GM23338 (cell line): ENCODE measurements around the gene SOX11. TPM values are rescaled to one million over a fixed set of nuclear protein-coding genes. Genes with fewer than 3 reads are reported as not detected.

Experiments used
- ATAC-seq: fragments of 200-7000 bp; cut with Tn5 transposase; 3 replicates; pipeline ENCODE4 v1.9.1; 2020
- DNase-seq: peaks from one replicate; pipeline ENCODE4 v3.0.0-alpha.2; 2015; ENCODE audit warnings: low spot score
- H2AFZ ChIP-seq: fragments of 200-600 bp; sonication (generic); 2 replicates; pipeline ENCODE4 v1.8.0; 2016; ENCODE audit warnings: antibody characterized with exemption, mild to moderate bottlenecking, moderate library complexity
- H3F3A ChIP-seq: fragments of 200-600 bp; sonication (generic); replicated peaks from 2 replicates; pipeline ENCODE4 v1.8.0; 2017; ENCODE audit warnings: antibody characterized with exemption, mixed run types, low read depth
- H3K27ac ChIP-seq: fragments of 200-600 bp; sonication (generic); 2 replicates; pipeline ENCODE4 v1.6.1; 2016; ENCODE audit warnings: low read depth
- H3K27me3 ChIP-seq: fragments of 200-600 bp; sonication (generic); 2 replicates; pipeline ENCODE4 v1.8.0; 2016; ENCODE audit warnings: mild to moderate bottlenecking, mixed run types, moderate library complexity; ENCODE audit not compliant: insufficient read depth
- H3K36me3 ChIP-seq: fragments of 200-600 bp; sonication (generic); 2 replicates; pipeline ENCODE4 v1.8.0; 2016; ENCODE audit warnings: mild to moderate bottlenecking; ENCODE audit not compliant: insufficient read depth
- H3K4me1 ChIP-seq: fragments of 200-600 bp; sonication (generic); 2 replicates; pipeline ENCODE4 v1.8.0; 2016; ENCODE audit warnings: mild to moderate bottlenecking, moderate library complexity; ENCODE audit not compliant: insufficient read depth
- H3K4me2 ChIP-seq: fragments of 200-600 bp; sonication (generic); 2 replicates; pipeline ENCODE4 v1.7.1; 2017; ENCODE audit warnings: mixed run types
- H3K4me3 ChIP-seq: fragments of 200-600 bp; sonication (generic); 2 replicates; pipeline ENCODE4 v1.6.1; 2016; ENCODE audit warnings: mixed run types
- H3K79me2 ChIP-seq: fragments of 200-600 bp; sonication (generic); replicated peaks from 2 replicates; pipeline ENCODE4 v1.8.0; 2017; ENCODE audit warnings: mild to moderate bottlenecking; ENCODE audit not compliant: insufficient read depth
- H3K9me2 ChIP-seq: fragments of 200-600 bp; sonication (generic); 2 replicates; pipeline ENCODE4 v1.8.0; 2017; ENCODE audit not compliant: insufficient read depth
- H4K20me1 ChIP-seq: fragments of 200-600 bp; sonication (generic); replicated peaks from 2 replicates; pipeline ENCODE4 v1.8.0; 2017; ENCODE audit warnings: mild to moderate bottlenecking; ENCODE audit not compliant: insufficient read depth
- H3K27ac Mint-ChIP-seq: 2 replicates; pipeline ENCODE4 v1.8.0; 2020; ENCODE audit warnings: inconsistent platforms, mild to moderate bottlenecking, moderate library complexity, mixed read lengths
- H3K27me3 Mint-ChIP-seq: 3 replicates; pipeline ENCODE4 v1.8.0; 2022; ENCODE audit warnings: low read depth, mild to moderate bottlenecking, moderate library complexity, mixed read lengths, inconsistent platforms; ENCODE audit not compliant: insufficient read depth, poor library complexity
- H3K36me3 Mint-ChIP-seq: 3 replicates; pipeline ENCODE4 v1.8.0; 2021; ENCODE audit warnings: low read depth, mild to moderate bottlenecking, inconsistent platforms, moderate library complexity, mixed read lengths
- H3K4me1 Mint-ChIP-seq: 3 replicates; pipeline ENCODE4 v1.8.0; 2020; ENCODE audit warnings: mild to moderate bottlenecking, inconsistent platforms, mixed read lengths
- H3K4me3 Mint-ChIP-seq: 3 replicates; pipeline ENCODE4 v1.8.0; 2021; ENCODE audit warnings: moderate library complexity, mild to moderate bottlenecking, inconsistent platforms, mixed read lengths
- H3K9me3 Mint-ChIP-seq: 3 replicates; pipeline ENCODE4 v1.8.0; 2020; ENCODE audit warnings: moderate library complexity, mild to moderate bottlenecking, inconsistent platforms, mixed read lengths
- CREB1 ChIP-seq: fragments of 250-450 bp; sonication (Bioruptor Pico); IDR thresholded peaks from 2 replicates; pipeline ENCODE4 v1.5.0; 2020; ENCODE audit warnings: low read depth, mild to moderate bottlenecking, moderate library complexity
- EZH2 ChIP-seq: fragments of 200-600 bp; sonication (generic); IDR thresholded peaks from one replicate; pipeline ENCODE4 v1.8.0; 2017; ENCODE audit warnings: antibody characterized with exemption, mild to moderate bottlenecking, low read depth; ENCODE audit not compliant: unreplicated experiment
- EZH2phosphoT487 ChIP-seq: fragments of 200-600 bp; sonication (generic); IDR thresholded peaks from one replicate; pipeline ENCODE4 v1.8.1; 2018; ENCODE audit warnings: antibody characterized with exemption; ENCODE audit not compliant: unreplicated experiment
- JUNB ChIP-seq: IDR thresholded peaks from one replicate; pipeline ENCODE4 v1.6.1; 2016; ENCODE audit warnings: antibody characterized with exemption; ENCODE audit not compliant: unreplicated experiment
- STAT1 ChIP-seq: IDR thresholded peaks from one replicate; pipeline ENCODE4 v1.6.1; 2016; ENCODE audit warnings: antibody characterized with exemption; ENCODE audit not compliant: unreplicated experiment
- ZNF114 ChIP-seq: fragments of 250-450 bp; sonication (Bioruptor Pico); IDR thresholded peaks from 2 replicates; pipeline ENCODE4 v1.5.0; 2020; ENCODE audit warnings: mild to moderate bottlenecking, moderate library complexity
- ZNF331 ChIP-seq: fragments of 250-450 bp; sonication (Bioruptor Pico); IDR thresholded peaks from 2 replicates; pipeline ENCODE4 v1.5.0; 2020; ENCODE audit warnings: low read depth, mild to moderate bottlenecking, moderate library complexity
- polyA plus RNA-seq: library from polyadenylated mRNA; unstranded; fragments of >200 nt; fragmentation: Nextera tagmentation; extraction: Ambion mirVana; gene quantifications from 2 replicates; pipeline ENCODE4 v1.2.1, GENCODE V29; 2016
- total RNA-seq: library from RNA; depleted of rRNA; stranded (reverse); fragments of >200 nt; shearing (Covaris generic); gene quantifications from 2 replicates; pipeline ENCODE4 v1.2.3, GENCODE V29; 2014
- TF ChIP-seq, protein P1 (sequence below): IDR thresholded peaks from 2 replicates; pipeline ENCODE4 v1.6.1; 2016; ENCODE audit warnings: antibody characterized with exemption
- TF ChIP-seq, protein P2 (sequence below), 2 experiments: fragments of 200-600 bp in 1 of 2; sonication (generic) in 1 of 2; conservative IDR thresholded peaks; 2 replicates each; pipeline versions ENCODE4 v1.5.1 to v1.6.1; 2016 to 2017; ENCODE audit warnings: antibody characterized with exemption in 2 of 2, low read depth in 2 of 2, mild to moderate bottlenecking in 2 of 2, moderate library complexity in 1 of 2

Gene SOX11
- total and polyA plus RNA-seq, 2 experiments from 2014 or later, result 26.5 to 33.2 TPM

DNA sequence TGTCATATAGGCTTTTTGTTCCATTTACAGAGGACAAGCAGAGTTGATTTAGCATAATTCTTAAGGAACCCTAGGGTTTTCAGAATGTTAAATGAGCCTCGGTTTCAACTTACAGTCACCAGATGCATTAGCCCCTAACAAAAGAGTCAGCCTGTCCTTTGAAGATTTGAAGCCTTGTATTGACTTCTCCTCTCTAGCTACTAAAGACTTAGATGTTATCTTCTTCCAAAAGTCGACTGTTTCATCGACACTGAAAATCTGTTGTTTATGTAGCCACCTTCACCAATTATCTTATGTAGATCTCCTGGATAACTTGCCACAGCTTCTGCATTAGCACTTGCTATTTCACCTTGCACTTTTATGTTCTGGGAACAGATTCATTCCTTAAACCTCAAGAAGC lies 31.6 kb upstream of the SOX11 start:
- Mint-ChIP-seq H3K27me3 (peaks cover 3% of the 10 kb centered on the region), H3K4me3 (no peak overlapping the region), H3K36me3 (no peaks in the 10 kb centered on the region; the same call in 2 of the 3 replicates), H3K9me3 (peaks cover 26% of the 10 kb centered on the region), H3K27ac (no peak overlapping the region), H3K4me1 (no peaks in the 10 kb centered on the region; the same call in 2 of the 3 replicates)
- Histone ChIP-seq H3K4me3 (no peak overlapping the region), H3K4me1 (no peaks in the 10 kb centered on the region), H3F3A (no peaks in the 10 kb centered on the region), H3K79me2 (no peaks in the 10 kb centered on the region), H3K27me3 (no peaks in the 10 kb centered on the region), H4K20me1 (no peaks in the 10 kb centered on the region), H2AFZ (no peak overlapping the region), H3K36me3 (no peaks in the 10 kb centered on the region), H3K27ac (no peak overlapping the region), H3K9me2 (no peaks in the 10 kb centered on the region), H3K4me2 (no peak overlapping the region)
- TF ChIP-seq EZH2phosphoT487 (no peak), CREB1 (no peak), JUNB (no peak), STAT1 (no peak), EZH2 (no peak), ZNF331 (CRISPR knock-in tag) (no peak)
- TF ChIP-seq, protein P1, sequence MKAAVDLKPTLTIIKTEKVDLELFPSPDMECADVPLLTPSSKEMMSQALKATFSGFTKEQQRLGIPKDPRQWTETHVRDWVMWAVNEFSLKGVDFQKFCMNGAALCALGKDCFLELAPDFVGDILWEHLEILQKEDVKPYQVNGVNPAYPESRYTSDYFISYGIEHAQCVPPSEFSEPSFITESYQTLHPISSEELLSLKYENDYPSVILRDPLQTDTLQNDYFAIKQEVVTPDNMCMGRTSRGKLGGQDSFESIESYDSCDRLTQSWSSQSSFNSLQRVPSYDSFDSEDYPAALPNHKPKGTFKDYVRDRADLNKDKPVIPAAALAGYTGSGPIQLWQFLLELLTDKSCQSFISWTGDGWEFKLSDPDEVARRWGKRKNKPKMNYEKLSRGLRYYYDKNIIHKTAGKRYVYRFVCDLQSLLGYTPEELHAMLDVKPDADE, result no peak
- TF ChIP-seq, protein P2, sequence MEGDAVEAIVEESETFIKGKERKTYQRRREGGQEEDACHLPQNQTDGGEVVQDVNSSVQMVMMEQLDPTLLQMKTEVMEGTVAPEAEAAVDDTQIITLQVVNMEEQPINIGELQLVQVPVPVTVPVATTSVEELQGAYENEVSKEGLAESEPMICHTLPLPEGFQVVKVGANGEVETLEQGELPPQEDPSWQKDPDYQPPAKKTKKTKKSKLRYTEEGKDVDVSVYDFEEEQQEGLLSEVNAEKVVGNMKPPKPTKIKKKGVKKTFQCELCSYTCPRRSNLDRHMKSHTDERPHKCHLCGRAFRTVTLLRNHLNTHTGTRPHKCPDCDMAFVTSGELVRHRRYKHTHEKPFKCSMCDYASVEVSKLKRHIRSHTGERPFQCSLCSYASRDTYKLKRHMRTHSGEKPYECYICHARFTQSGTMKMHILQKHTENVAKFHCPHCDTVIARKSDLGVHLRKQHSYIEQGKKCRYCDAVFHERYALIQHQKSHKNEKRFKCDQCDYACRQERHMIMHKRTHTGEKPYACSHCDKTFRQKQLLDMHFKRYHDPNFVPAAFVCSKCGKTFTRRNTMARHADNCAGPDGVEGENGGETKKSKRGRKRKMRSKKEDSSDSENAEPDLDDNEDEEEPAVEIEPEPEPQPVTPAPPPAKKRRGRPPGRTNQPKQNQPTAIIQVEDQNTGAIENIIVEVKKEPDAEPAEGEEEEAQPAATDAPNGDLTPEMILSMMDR (conservative IDR thresholded peaks at IDR 0.05; ENCODE audit: low read depth in 2 of 2), result no peak
- ATAC-seq, result no peak
- DNase-seq, result no peak

DNA sequence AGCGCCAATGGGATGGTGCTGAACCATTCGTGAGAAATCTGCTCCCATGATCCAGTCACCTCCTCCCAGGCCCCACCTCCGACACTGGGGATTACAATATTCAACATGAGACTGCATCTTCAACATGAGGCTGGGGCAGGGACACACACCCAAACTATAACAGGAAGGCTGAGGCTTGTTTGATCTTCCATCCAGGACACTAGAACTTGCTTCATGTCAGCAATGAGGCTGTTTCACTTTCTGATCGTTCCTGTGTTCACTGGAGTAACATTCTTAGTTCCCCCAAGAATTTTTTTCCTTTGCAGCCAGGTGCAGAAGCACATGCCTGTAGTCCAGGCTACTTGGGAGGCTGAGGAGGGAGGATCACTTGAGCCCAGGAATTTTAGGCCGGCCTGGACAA lies 30.8 kb upstream of the SOX11 start:
- H3K27me3 Mint-ChIP-seq, result peaks cover 3% of the 10 kb centered on the region
- no peak overlapping the region for H3K4me2 ChIP-seq
- H4K20me1 ChIP-seq, result no peaks in the 10 kb centered on the region
- no peaks in the 10 kb centered on the region for H3F3A ChIP-seq
- H3K9me3 Mint-ChIP-seq, result peaks cover 26% of the 10 kb centered on the region
- no peak overlapping the region for H3K4me3 ChIP-seq
- no peaks in the 10 kb centered on the region; the same call in 2 of the 3 replicates for H3K4me1 Mint-ChIP-seq
- H3K27ac ChIP-seq, result no peak overlapping the region
- TF ChIP-seq ZNF331 (CRISPR knock-in tag), result no peak
- H3K27me3 ChIP-seq, result no peaks in the 10 kb centered on the region
- H3K36me3 ChIP-seq, result no peaks in the 10 kb centered on the region
- no peaks in the 10 kb centered on the region; the same call in 2 of the 3 replicates for H3K36me3 Mint-ChIP-seq
- no peak overlapping the region for H2AFZ ChIP-seq
- ATAC-seq, result no peak
- H3K27ac Mint-ChIP-seq, result no peak overlapping the region
- H3K4me3 Mint-ChIP-seq, result no peak overlapping the region
- no peaks in the 10 kb centered on the region for H3K79me2 ChIP-seq
- H3K9me2 ChIP-seq, result no peaks in the 10 kb centered on the region
- DNase-seq, result no peak
- H3K4me1 ChIP-seq, result no peaks in the 10 kb centered on the region

DNA sequence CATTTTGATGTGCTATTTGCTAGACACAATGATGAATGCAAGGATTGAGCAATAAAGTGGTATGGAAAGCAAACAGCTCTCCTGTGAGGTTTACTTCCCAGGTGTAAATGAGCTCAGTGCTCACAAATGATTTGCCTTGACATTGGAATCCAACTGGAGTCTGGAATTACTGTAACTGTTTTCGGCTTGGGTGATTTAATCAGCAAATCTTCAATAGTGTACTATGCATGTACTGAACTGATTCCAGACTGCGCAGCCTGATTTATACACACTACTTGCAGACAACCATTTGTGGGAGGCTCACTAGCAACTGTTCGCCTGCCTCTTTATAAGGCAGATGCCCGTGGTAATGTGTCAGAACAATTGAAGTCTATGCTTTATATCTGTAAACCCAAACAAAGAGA lies 27.9 kb upstream of the SOX11 start:
- H3K27me3 ChIP-seq, result no peaks in the 10 kb centered on the region
- H3K36me3 Mint-ChIP-seq, result no peaks in the 10 kb centered on the region; the same call in 2 of the 3 replicates
- no peak overlapping the region for H3K4me3 Mint-ChIP-seq
- peaks cover 10% of the 10 kb centered on the region for H3K4me1 Mint-ChIP-seq
- no peak overlapping the region for H3K4me2 ChIP-seq
- DNase-seq, result no peak
- peaks cover 22% of the 10 kb centered on the region for H3K9me3 Mint-ChIP-seq
- no peaks in the 10 kb centered on the region for H3K79me2 ChIP-seq
- H3K4me3 ChIP-seq, result no peak overlapping the region
- H3K4me1 ChIP-seq, result no peaks in the 10 kb centered on the region; the same call in 1 of the 2 replicates
- no peak overlapping the region for H2AFZ ChIP-seq
- no peak overlapping the region for H3K27ac ChIP-seq
- no peaks in the 10 kb centered on the region for H3F3A ChIP-seq
- H3K27me3 Mint-ChIP-seq, result peaks cover 10% of the 10 kb centered on the region
- no peak for ATAC-seq
- H3K36me3 ChIP-seq, result no peaks in the 10 kb centered on the region
- H3K27ac Mint-ChIP-seq, result no peak overlapping the region
- H3K9me2 ChIP-seq, result peaks cover 4% of the 10 kb centered on the region; the same call in 1 of the 2 replicates
- H4K20me1 ChIP-seq, result no peaks in the 10 kb centered on the region
- TF ChIP-seq ZNF114 (CRISPR knock-in tag), result no peak
